Ovary (tissue), 9 donors: ENCODE results near the gene CALCB. TPM values are rescaled to one million over a fixed set of nuclear protein-coding genes. Genes with fewer than 3 reads are reported as not detected.

Experiments
- DNase-seq, 5 donors: peaks; one replicate each; pipeline ENCODE4 v3.0.0-alpha.2; 2019 to 2020
- H3K27ac ChIP-seq, 2 donors: fragments of 200-600 bp; one replicate each; pipeline versions ENCODE4 v1.5.1 to v1.8.0; 2019 to 2022
- H3K27me3 ChIP-seq: fragments of 200-600 bp; one replicate; pipeline ENCODE4 v1.8.0; 2022
- H3K36me3 ChIP-seq: fragments of 200-600 bp; sonication (generic); one replicate; pipeline ENCODE4 v1.5.1; 2019
- H3K4me1 ChIP-seq: one replicate; pipeline ENCODE4 v1.8.1; 2013; ENCODE audit warnings: mild to moderate bottlenecking, moderate library complexity; ENCODE audit not compliant: insufficient read depth
- H3K4me3 ChIP-seq: fragments of 200-600 bp; sonication (generic); one replicate; pipeline ENCODE4 v1.5.1; 2017
- H3K9me3 ChIP-seq, 2 donors: fragments of 200-600 bp in 1 of 2; sonication (generic) in 1 of 2; one replicate each; pipeline versions ENCODE4 v1.5.1 to v1.8.1; 2013 to 2019; ENCODE audit warnings: mild to moderate bottlenecking in 1 of 2, moderate library complexity in 1 of 2
- CTCF ChIP-seq, 3 donors: fragments of 450-650 bp in 2 of 3; fragments of 200-600 bp in 1 of 3; IDR thresholded peaks; one replicate each; pipeline versions ENCODE4 v1.5.1 to v1.8.0; 2016 to 2022; ENCODE audit warnings: antibody characterized with exemption in 3 of 3, mild to moderate bottlenecking in 1 of 3
- EP300 ChIP-seq: sonication (generic); formaldehyde crosslinking; IDR thresholded peaks from one replicate; pipeline ENCODE4 v1.6.1; 2017; ENCODE audit warnings: antibody characterized with exemption
- POLR2A ChIP-seq: fragments of 450-650 bp; IDR thresholded peaks from one replicate; pipeline ENCODE4 v1.6.1; 2017; ENCODE audit warnings: antibody characterized with exemption, mild to moderate bottlenecking, moderate library complexity
- WGBS, 3 donors: extraction: QIAGEN DNeasy Blood & Tissue Kit in 1 of 3; methylation state at CpG; one replicate each; pipeline versions ENCODE4 v1.1.5 to v1.1.7; 2013 to 2017; 5-methylcytosine and 5-hydroxymethylcytosine counted together
- intact Hi-C, 4 donors: fragments of 100-400 bp; cut with DNase I; formaldehyde crosslinking; loops; one replicate each; pipeline versions ENCODE4 v1.11.0 to v1.15.1; 2022 to 2023
- polyA plus RNA-seq, 2 donors: library from polyadenylated mRNA; stranded (reverse); fragments of 200-250 nt in 1 of 2; fragments of 350-450 nt in 1 of 2; fragmentation: Illumina TruSeq in 1 of 2; extraction: RNeasy Lipid Tissue Mini Kit (QIAGEN cat#74804) in 1 of 2; gene quantifications; one replicate each; pipeline ENCODE4 v1.2.3, GENCODE V29; 2013 to 2014
- total RNA-seq, 7 donors: library from RNA; depleted of rRNA in 2 of 7; stranded (reverse); fragments of >200 nt in 2 of 7; fragmentation: NEBNext Ultra II Directional in 3 of 7; extraction: Animal tissue kit (Norgen Biotek cat#: 25700) in 3 of 7; gene quantifications; one replicate each; pipeline versions ENCODE4 v1.1.0 to v1.2.4, GENCODE V29; 2016 to 2023
- donor health status: DM: no; HTN: no; CAD: no; lungs with moderate emphysema.
- donor health status: DM: no; HTN: no; CAD: no.
- donor health status: Bipolar disorder and iron deficiency.
- donor health status: DM: yes; HTN: yes; CAD: no.
- donor health status: DM: no; HTN: no; CAD: no.
- donor health status: DM: yes; HTN: yes; CAD: no.

Gene CALCB
- total and polyA plus RNA-seq, 9 donors, result 0.02 to 0.23 (median 0.08) TPM; not detected in 6

GRCh38 chr11:15112131-15112541, 38.7 kb downstream of the CALCB start:
- H3K36me3 ChIP-seq, result no peaks in the 10 kb centered on the region

GRCh38 chr11:15113381-15113780, 40.0 kb downstream of the CALCB start:
- no peak overlapping the region for H3K4me3 ChIP-seq
- no peak for TF ChIP-seq EP300
- TF ChIP-seq CTCF (IDR thresholded peaks at IDR 0.05), result no peak
- TF ChIP-seq POLR2A, result no peak
- no peaks in the 10 kb centered on the region for H3K9me3 ChIP-seq
- 83 to 90% (median 87%) methylated on average over 5 of the region's 5 CpGs for WGBS, 3 donors
- DNase-seq, result no peak
- H3K27me3 ChIP-seq, result no peaks in the 10 kb centered on the region
- intact Hi-C loops, result no loop called here
- no peaks in the 10 kb centered on the region for H3K36me3 ChIP-seq
- H3K4me1 ChIP-seq, result no peaks in the 10 kb centered on the region
- H3K27ac ChIP-seq, result no peak overlapping the region

More at GRCh38 chr11:15112131-15112541, 38.7 kb downstream of the CALCB start:
- H3K4me1 ChIP-seq, result no peaks in the 10 kb centered on the region
- intact Hi-C loops, result no loop called here
- 74 to 77% (median 76%) methylated on average over 8 of the region's 8 CpGs for WGBS, 3 donors
- no peaks in the 10 kb centered on the region for H3K9me3 ChIP-seq
- no peak for TF ChIP-seq CTCF (IDR thresholded peaks at IDR 0.05)
- TF ChIP-seq EP300, result no peak
- no peak for TF ChIP-seq POLR2A
- no peaks in the 10 kb centered on the region for H3K27me3 ChIP-seq
- no peak overlapping the region for H3K4me3 ChIP-seq
- DNase-seq, result no peak
- no peak overlapping the region for H3K27ac ChIP-seq

- H3K27me3 ChIP-seq, result no peaks in the 10 kb centered on the region
- no peaks in the 10 kb centered on the region for H3K36me3 ChIP-seq
- H3K27ac ChIP-seq, result no peak within 1 kb of the TSS
- TF ChIP-seq POLR2A (no peak), CTCF (IDR thresholded peaks at IDR 0.05) (no peak), EP300 (no peak)
- WGBS, 3 donors, result 3 to 6% (median 3%) methylated on average over 35 to 50 of the region's 50 CpGs
- H3K4me1 ChIP-seq, result no peaks in the 10 kb centered on the region
- H3K4me3 ChIP-seq, result no peak within 1 kb of the TSS
- intact Hi-C loops, result no loop called here
- no peak for DNase-seq
- no peaks in the 10 kb centered on the region for H3K9me3 ChIP-seq
Observed at GRCh38 chr11:15114501-15115475, 41.4 kb downstream of the CALCB start, which contains the start of gene INSC. Gene INSC (plus strand): TSS chr11:15114923. CDS start chr11:15149175, 34,252 bp downstream.

GRCh38 chr11:15115686-15116085, 42.3 kb downstream of the CALCB start:
- no peak overlapping the region for H3K4me3 ChIP-seq
- H3K4me1 ChIP-seq, result no peaks in the 10 kb centered on the region
- TF ChIP-seq POLR2A (no peak), EP300 (no peak), CTCF (IDR thresholded peaks at IDR 0.05) (no peak)
- no peak overlapping the region for H3K27ac ChIP-seq
- H3K36me3 ChIP-seq, result no peaks in the 10 kb centered on the region
- no peaks in the 10 kb centered on the region for H3K9me3 ChIP-seq
- 91 to 94% (median 91%) methylated on average over 5 of the region's 5 CpGs for whole genome bisulfite sequencing, 3 donors
- no peak for DNase-seq
- intact Hi-C loops, result no loop called here
- H3K27me3 ChIP-seq, result no peaks in the 10 kb centered on the region
